Activated naive CD8-positive, alpha-beta T cell treated with anti-CD3 and anti-CD28 coated beads for 36 hours (primary cell): ENCODE measurements around the gene CRKL. TPM values are rescaled to one million over a fixed set of nuclear protein-coding genes. Genes with fewer than 3 reads are reported as not detected.
A peak's percentile ranks its signal among the peaks of the same experiment; 100 is the strongest.

ENCODE experiments used
- DNase-seq: peaks from one replicate; pipeline ENCODE4 v3.0.0; 2021
- H3K27ac Mint-ChIP-seq: one replicate; pipeline ENCODE4 v1.8.0; 2022; ENCODE audit warnings: mild to moderate bottlenecking, moderate library complexity, mixed read lengths
- H3K27me3 Mint-ChIP-seq: one replicate; pipeline ENCODE4 v1.8.0; 2022; ENCODE audit warnings: mild to moderate bottlenecking, mixed read lengths
- H3K36me3 Mint-ChIP-seq: one replicate; pipeline ENCODE4 v1.8.0; 2021; ENCODE audit warnings: mild to moderate bottlenecking, mixed read lengths
- H3K4me1 Mint-ChIP-seq: one replicate; pipeline ENCODE4 v1.8.0; 2021; ENCODE audit warnings: mixed read lengths
- H3K4me3 Mint-ChIP-seq: one replicate; pipeline ENCODE4 v1.8.0; 2022; ENCODE audit warnings: mild to moderate bottlenecking, moderate library complexity, mixed read lengths
- H3K9me3 Mint-ChIP-seq: one replicate; pipeline ENCODE4 v1.8.0; 2022; ENCODE audit warnings: mixed read lengths
- total RNA-seq, 2 experiments: library from RNA; stranded (reverse); gene quantifications; one replicate each; pipeline ENCODE4 v1.2.3, GENCODE V29; 2021

The CRKL gene
- total RNA-seq, 2 experiments from 2014 or later = 82.1 to 82.2 TPM

DNA sequence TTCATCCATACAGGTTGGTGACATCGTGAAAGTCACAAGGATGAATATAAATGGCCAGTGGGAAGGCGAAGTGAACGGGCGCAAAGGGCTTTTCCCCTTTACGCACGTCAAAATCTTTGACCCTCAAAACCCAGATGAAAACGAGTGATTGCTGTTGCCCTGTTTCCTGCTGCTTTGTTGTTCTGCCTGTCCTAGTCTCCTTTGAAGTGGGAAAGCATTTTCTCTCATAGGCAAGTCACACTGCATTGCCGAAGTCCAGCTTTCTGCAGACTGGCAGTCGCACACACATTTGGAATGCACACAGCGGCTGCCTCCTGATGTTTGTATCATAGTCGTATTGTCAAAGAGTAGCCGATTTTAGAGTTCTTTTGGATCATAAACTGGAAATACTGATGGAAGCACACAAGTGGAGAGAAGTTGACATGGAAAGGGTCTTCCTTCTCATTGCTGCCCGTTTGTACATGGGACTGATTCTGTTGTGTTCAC lies 32.5 kb downstream of the CRKL start:
- Mint-ChIP-seq H3K36me3 (peaks cover 34% of the 10 kb centered on the region), H3K27ac (no peak overlapping the region), H3K27me3 (no peaks in the 10 kb centered on the region)

DNA sequence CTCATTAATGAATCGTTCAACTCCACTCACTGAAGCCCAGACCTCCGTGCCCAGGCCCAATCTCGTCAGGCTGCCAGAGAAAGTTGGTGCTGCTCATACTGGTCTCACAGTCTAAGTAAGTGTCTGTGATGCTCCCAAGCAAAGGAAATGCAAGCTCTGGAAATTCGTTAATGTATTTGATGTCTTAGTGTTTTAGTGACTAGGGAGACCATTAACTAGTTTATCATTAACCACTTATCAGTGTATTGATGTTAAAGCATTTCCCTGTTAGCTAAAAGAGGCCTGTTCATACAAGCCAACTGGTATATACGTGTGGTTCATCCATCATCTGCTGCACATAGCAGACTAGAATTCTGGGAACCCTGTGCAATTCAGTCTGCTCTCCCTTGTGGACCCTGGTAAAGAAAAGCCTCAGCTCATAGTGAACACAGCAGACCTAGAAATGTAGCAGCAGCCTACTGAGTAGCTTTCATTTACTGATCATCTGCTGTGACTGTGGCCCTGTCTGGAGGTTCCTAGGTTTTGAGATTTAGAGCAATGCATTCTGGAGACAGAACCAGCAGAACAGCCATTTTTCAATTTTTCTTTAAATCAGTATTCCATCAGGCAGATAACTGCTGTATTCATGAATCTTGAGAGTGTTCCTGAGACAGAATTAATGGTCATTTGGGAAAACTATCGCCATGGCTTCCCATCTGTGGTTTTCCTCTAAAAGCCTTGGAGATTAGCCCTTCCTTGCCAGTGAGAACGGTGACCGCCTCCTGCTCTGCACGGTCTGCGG lies 34.1 kb downstream of the CRKL start:
- Mint-ChIP-seq H3K4me1 (peaks cover 24% of the 10 kb centered on the region), H3K4me3 (no peak overlapping the region), H3K27me3 (peaks cover 2% of the 10 kb centered on the region), H3K9me3 (no peaks in the 10 kb centered on the region), H3K27ac (no peak overlapping the region), H3K36me3 (peaks cover 28% of the 10 kb centered on the region)
- no peak for DNase-seq

More for the DNA sequence above, 32.5 kb downstream of the CRKL start:
- DNase-seq = no peak
- H3K4me3 Mint-ChIP-seq = no peak overlapping the region
- no peaks in the 10 kb centered on the region for H3K9me3 Mint-ChIP-seq
- peaks cover 33% of the 10 kb centered on the region for H3K4me1 Mint-ChIP-seq

DNA sequence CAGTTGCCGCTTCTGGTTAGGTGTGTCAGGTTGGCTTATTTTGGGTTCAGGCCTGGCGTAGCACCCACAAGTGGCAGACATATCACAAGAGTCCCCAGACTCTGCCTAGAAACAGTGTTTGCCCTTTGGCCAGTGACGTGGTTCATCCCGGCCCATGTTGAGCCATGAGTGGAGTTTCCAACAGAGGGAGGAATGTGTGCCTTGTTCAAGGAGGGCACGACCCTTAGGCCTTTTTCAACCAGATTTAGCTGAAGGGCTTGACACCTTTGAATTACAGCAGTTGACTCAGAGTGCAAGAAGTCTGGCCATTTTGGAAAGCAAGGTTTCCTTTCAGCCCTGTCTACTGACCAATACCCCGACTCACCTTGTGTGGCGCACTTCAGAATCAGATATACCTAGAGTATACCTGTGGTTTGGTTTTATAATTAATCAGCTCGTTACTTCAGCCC lies 34.7 kb downstream of the CRKL start:
- Mint-ChIP-seq H3K27ac (no peak overlapping the region), H3K27me3 (peaks cover 7% of the 10 kb centered on the region), H3K4me1 (peaks cover 20% of the 10 kb centered on the region), H3K36me3 (peaks cover 28% of the 10 kb centered on the region), H3K9me3 (no peaks in the 10 kb centered on the region), H3K4me3 (no peak overlapping the region)
- no peak for DNase-seq

DNA sequence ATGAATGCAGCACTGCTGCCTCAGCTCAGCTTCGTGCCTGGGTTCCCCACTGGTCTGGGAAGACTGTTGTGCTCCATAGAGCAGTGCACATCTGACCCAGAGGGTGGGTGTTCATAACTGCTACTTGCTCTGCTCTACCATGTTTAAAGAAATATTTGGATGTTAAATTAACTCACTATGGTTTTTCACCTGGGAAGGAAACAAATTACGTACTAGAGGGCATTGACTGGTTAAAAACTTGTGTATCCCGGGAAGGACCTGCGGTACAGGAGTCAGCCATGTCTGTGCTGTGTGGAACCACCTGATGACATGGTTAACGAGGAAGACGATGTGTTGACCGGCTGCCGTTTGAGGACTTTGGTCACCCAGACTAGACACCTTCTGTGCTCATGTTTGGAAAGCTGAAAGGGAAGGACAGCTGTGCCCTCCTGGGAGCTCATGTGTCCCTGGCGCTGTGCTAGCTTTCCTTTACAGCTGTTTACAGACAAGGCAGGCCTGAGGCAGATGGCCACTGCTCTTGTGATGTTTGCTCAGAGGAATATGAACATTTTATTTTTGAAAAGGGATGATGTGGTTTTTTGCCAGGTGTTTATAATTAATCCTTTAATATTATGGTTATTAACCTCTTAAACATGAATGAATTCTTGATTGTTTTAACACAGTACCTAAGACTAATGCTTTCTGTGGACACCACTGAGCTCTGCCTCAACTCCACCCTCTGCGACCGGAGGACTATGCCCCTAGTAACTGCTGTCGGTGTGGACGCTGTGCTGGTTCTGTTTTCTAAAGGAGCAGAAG lies 35.5 kb downstream of the CRKL start:
- Mint-ChIP-seq H3K4me3 (no peak overlapping the region), H3K27me3 (peaks cover 13% of the 10 kb centered on the region), H3K36me3 (peaks cover 28% of the 10 kb centered on the region), H3K4me1 (peaks cover 18% of the 10 kb centered on the region), H3K27ac (no peak overlapping the region), H3K9me3 (no peaks in the 10 kb centered on the region)
- DNase-seq = no peak

DNA sequence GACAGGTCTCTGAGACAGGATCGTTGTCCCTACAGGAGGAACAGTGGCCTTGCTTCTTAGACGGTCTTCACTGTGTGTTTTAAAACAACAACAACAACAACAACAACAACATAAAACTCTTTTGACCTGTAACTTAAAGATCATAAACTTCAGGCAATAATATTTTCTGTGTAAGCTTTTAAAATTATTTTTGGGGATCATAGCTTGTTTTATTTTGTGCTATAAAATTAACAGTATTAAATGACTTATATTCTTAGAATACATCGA lies 36.1 kb downstream of the CRKL start:
- no peak overlapping the region for H3K27ac Mint-ChIP-seq
- H3K4me1 Mint-ChIP-seq = peaks cover 16% of the 10 kb centered on the region
- H3K4me3 Mint-ChIP-seq = no peak overlapping the region
- peaks cover 18% of the 10 kb centered on the region for H3K27me3 Mint-ChIP-seq
- DNase-seq = no peak
- peaks cover 26% of the 10 kb centered on the region for H3K36me3 Mint-ChIP-seq
- no peaks in the 10 kb centered on the region for H3K9me3 Mint-ChIP-seq

DNA sequence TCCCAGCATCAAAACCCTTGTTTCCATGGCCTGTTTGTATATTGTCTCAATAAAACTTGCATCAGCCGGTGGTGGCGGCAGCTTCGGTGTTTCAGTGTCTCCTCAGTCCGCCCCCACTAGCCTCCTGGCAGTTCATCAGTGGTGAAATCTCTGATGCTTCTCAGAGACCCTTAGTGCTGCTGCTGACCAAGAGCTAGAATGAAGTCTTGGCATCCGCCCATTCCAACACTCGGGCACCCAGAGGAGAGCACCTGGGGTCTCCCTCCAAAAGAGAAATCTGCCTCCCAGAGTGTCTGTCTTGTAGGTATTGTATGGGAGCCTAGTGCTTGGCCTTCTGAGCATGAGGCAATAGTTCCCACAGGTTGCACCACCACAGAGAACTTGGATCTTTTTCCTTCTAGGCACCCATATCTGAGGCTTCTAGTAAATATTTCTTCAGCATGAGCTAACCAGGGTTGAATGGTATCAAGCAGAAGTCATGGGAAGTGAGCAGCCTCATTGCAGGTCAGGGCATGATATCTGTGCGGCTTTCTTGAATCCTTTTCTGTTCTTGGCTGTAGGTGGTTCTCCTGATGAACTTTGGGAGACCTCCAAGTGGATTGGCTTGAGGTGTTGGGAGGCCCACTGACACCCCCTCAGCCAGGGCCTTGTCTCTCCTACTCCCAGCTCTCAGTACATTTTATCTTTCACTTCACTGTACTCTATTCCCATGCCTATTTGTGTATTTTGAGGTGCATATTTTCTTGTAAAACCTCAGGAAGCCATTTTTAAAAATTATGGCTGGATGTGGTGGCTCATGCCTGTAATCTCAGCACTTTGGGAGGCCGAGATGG lies 36.7 kb downstream of the CRKL start:
- H3K36me3 Mint-ChIP-seq = peaks cover 23% of the 10 kb centered on the region
- peaks cover 12% of the 10 kb centered on the region for H3K4me1 Mint-ChIP-seq
- H3K9me3 Mint-ChIP-seq = no peaks in the 10 kb centered on the region
- no peak for DNase-seq
- H3K27me3 Mint-ChIP-seq = peaks cover 25% of the 10 kb centered on the region
- no peak overlapping the region for H3K4me3 Mint-ChIP-seq
- peak overlapping the region; percentile 62 for H3K27ac Mint-ChIP-seq

DNA sequence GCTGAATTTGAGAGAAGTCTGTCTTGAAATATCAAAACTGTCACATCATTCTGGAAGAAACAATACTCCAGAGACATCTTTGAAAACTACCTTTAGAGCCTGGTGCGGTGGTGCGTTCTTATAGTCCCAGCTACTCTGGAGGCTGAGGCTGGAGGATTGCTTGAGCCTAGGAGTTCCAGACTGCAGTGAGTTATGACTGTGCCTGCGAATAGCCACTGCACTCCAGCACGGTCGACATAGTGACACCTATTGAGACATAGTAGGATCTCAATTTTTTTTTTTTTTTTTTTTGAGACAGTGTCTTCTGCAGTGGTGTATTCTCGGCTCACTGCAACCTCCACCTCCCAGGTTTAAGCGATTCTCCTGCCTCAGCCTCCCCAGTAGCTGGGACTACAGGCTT lies 38.3 kb downstream of the CRKL start:
- no peak for DNase-seq
- H3K4me1 Mint-ChIP-seq = peaks cover 7% of the 10 kb centered on the region
- H3K27me3 Mint-ChIP-seq = peaks cover 35% of the 10 kb centered on the region
- H3K36me3 Mint-ChIP-seq = peaks cover 14% of the 10 kb centered on the region
- no peaks in the 10 kb centered on the region for H3K9me3 Mint-ChIP-seq
- no peak overlapping the region for H3K27ac Mint-ChIP-seq
- no peak overlapping the region for H3K4me3 Mint-ChIP-seq

DNA sequence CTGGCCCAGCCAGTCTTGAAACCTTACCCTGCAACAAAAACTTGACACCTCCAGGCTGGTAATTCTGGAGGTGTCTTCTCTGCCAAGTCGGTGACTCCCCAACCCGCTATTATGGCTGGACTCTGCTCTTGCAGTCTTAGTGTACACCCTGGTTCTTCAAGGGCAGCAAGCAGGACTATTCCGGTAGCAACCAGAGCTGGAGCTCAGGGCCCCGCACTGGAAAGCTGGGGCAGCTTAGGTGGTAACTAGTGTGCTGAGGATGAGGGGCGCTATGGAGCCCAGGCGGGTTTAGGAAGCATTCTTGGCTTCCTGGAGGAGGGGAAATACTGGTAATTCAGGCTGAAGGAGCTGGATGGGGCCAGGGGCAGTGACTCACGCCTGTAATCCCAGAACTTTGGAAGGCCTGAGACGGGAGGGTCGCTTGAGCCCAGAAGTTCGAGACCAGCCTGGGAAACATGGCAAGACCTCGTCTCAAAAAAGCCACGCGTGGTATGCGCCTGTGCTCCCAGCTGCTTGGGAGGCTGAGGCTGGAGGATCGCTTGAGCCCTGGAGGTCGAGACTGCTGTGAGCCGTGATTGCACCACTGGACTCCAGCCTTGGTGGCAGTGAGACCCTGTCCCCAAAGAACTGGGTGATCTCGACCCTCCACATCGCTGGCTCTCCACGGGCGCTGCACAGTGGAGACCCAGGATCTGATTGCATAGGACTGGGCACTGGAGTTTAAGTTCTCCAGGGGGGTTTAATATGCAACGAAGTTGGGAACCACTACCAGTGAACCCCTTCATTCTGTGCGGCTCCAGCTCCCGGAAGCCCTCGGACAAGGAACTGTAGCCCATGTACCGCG lies 39.3 kb downstream of the CRKL start:
- DNase-seq = no peak
- Mint-ChIP-seq H3K27ac (no peak overlapping the region), H3K4me3 (peak overlapping the region; percentile 18)

DNA sequence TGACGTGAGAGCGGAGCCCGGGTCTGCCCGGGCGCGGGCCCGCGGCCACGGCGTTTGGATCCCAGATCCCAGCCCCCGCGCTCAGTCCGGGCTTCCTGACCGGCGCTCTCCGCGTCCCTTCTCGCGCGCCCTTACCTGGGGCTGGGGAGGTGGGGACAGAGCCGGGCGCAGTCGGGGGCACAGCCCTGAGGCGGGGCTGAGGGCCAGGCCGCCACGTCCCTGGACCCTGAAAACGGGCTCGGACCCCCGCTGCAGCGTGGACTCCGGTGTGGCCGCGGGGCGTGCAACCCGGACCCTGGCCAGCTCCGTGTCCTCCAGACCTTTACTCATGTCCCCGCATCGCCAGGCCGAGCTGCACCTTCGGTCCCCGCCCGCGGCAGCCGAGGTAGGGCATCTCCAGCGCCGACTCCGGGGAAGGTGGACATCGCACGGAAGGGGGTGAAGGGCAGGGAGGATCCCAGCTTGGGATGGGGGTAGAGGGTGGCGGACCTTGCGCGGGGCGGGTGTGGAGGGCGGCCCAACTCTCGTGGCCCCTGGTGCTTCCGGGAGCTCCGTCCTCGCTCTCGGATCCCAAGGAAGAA lies 40.0 kb downstream of the CRKL start:
- Mint-ChIP-seq H3K9me3 (no peaks in the 10 kb centered on the region), H3K4me3 (peak overlapping the region; percentile 63), H3K36me3 (peaks cover 9% of the 10 kb centered on the region)

More for the DNA sequence above, 39.3 kb downstream of the CRKL start:
- Mint-ChIP-seq H3K9me3 (no peaks in the 10 kb centered on the region), H3K27me3 (peaks cover 38% of the 10 kb centered on the region), H3K36me3 (peaks cover 14% of the 10 kb centered on the region), H3K4me1 (peaks cover 7% of the 10 kb centered on the region)

DNA sequence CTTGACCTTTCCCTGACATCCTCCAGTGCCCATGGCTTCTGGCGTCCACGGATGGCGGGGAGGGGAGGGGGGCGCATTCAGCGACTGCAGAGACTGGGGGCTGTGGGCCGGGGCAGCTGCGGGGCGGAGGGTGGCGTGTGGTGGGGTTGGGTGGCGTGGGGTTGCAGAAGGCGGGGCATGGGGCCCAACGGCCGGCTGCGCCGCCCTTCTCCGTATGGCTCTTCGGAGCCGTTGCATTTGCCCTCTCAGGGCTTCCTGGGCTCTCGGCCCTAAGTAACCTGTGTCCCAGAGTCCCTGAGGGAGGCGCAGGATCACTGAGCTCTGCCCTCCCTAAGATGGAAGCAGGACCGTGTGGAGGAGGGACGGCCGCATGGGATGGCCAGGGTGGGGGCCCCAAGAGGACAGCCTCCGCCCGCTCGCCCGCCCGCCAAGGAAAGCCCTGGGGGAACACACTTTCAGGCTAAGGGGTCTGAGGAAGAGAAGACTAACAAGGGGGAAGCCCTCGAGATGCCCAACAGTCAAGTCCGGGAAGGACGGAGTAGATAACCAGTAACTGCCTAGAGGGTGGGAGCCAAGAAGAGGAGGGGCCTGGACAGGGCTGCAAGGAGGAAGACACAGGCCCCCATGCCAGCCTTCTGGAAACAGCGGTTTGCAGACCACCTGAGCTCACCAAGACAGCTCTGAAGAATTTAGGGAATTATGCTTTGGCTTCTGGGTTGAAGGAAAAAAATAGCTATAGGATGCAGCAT lies 40.6 kb downstream of the CRKL start:
- DNase-seq = no peak
- H3K27ac Mint-ChIP-seq = no peak overlapping the region
- H3K9me3 Mint-ChIP-seq = no peaks in the 10 kb centered on the region
- H3K4me1 Mint-ChIP-seq = peaks cover 12% of the 10 kb centered on the region
- peaks cover 5% of the 10 kb centered on the region for H3K36me3 Mint-ChIP-seq
- H3K27me3 Mint-ChIP-seq = peaks cover 39% of the 10 kb centered on the region
- peak overlapping the region; percentile 63 for H3K4me3 Mint-ChIP-seq

More for the DNA sequence above, 40.0 kb downstream of the CRKL start:
- Mint-ChIP-seq H3K27ac (no peak overlapping the region), H3K4me1 (peaks cover 12% of the 10 kb centered on the region), H3K27me3 (peaks cover 38% of the 10 kb centered on the region)
- no peak for DNase-seq

DNA sequence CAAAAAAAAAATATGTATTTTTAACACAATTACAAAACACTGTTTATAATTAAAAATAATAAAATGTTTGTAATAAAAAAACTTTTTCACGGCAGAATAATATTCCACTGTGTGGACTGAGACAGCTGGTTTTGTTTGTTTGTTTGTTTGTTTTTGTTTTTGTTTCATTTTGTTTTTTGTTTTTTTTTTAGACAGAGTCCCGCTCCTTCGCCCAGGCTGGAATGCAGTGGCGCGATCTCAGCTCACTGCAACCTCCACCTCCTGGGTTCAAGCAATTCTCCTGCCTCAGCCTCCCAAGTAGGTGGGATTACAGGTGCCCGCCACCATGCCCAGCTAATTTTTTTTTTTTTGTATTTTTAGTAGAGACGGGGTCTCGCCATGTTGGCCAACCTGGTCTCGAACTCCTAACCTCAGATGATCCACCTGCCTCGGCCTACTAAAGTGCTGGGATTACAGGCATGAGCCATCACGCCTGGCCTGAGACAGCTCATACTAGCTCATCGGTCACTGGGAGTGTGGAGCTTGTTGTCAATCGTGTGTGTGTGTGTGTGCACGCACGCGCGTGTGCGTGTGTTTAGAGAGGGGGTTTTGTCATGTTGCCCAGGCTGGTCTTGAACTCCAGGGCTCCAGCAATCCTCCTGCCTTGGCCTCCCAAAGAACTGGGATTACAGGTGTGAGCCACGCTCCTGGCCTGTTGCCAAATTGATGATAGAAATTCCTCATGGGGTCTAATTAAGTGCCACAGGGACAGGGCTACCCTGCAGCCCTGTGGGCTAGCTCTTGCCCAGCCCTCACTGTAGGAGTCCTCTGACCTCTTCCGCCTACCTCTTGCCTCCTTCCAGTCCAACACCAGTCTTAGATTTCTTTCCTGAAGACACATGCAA lies 42.6 kb downstream of the CRKL start:
- DNase-seq = no peak
- Mint-ChIP-seq H3K9me3 (no peaks in the 10 kb centered on the region), H3K27me3 (peaks cover 50% of the 10 kb centered on the region), H3K4me1 (peaks cover 20% of the 10 kb centered on the region), H3K27ac (no peak overlapping the region), H3K36me3 (no peaks in the 10 kb centered on the region), H3K4me3 (no peak overlapping the region)

DNA sequence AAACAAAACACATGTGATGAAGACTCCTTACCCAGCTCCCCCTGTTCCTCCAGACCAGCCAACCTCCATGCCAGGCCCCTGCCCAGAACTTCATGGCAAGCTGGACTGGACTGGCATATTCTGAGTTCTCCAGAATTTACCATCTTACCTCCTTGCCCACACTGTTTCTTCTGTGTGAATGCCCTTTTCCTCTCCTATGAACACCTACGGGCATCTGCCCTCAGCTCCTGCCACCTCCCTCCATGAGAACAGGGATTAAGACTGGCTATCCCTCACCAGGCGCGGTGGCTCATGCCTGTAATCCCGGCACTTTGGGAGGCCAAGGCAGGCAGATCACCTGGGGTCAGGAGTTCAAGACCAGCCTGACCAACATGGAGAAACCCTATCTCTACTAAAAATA lies 43.4 kb downstream of the CRKL start:
- Mint-ChIP-seq H3K36me3 (no peaks in the 10 kb centered on the region), H3K4me3 (no peak overlapping the region)

More for the DNA sequence above, 43.4 kb downstream of the CRKL start:
- peaks cover 20% of the 10 kb centered on the region for H3K4me1 Mint-ChIP-seq
- H3K27me3 Mint-ChIP-seq = peaks cover 50% of the 10 kb centered on the region
- no peak for DNase-seq
- no peaks in the 10 kb centered on the region for H3K9me3 Mint-ChIP-seq
- H3K27ac Mint-ChIP-seq = no peak overlapping the region
